ENCODE results near the gene C1orf50.
"Not testable (repeated sequence)": the region's sequence is repeated elsewhere in the genome, so short reads cannot be mapped to it uniquely, and the experiment has no call there.

The C1orf50 gene

GRCh38 chr1:42739753-42740700 is 27.0 kb upstream of the C1orf50 start, which contains the start of gene CLDN19:
TSS of gene CLDN19 (minus strand) at chr1:42740236. CDS start at chr1:42740063, 173 bp downstream.
- no peak for DNase-seq

- DNase-seq = no peak
Observed at GRCh38 chr1:42740851-42741580, 26.0 kb upstream of the C1orf50 start.

GRCh38 chr1:42741706-42742105 is 25.3 kb upstream of the C1orf50 start:
- DNase-seq = no peak

GRCh38 chr1:42742141-42742540 is 24.9 kb upstream of the C1orf50 start:
- no peak for DNase-seq

GRCh38 chr1:42742617-42743316 is 24.3 kb upstream of the C1orf50 start:
- no peak for DNase-seq

- DNase-seq = no peak
Observed at GRCh38 chr1:42743317-42744147, 23.5 kb upstream of the C1orf50 start.

- no peak for DNase-seq
Observed at GRCh38 chr1:42744148-42744413, 23.0 kb upstream of the C1orf50 start.

- DNase-seq = no peak
Observed at GRCh38 chr1:42745851-42746250, 21.2 kb upstream of the C1orf50 start.

GRCh38 chr1:42746436-42747105 is 20.5 kb upstream of the C1orf50 start:
- no peak for DNase-seq

- DNase-seq = no peak
Observed at GRCh38 chr1:42747125-42747524, 19.9 kb upstream of the C1orf50 start.

GRCh38 chr1:42748021-42748420 is 19.0 kb upstream of the C1orf50 start:
- DNase-seq = no peak

- no peak for DNase-seq
Observed at GRCh38 chr1:42748461-42749410, 18.3 kb upstream of the C1orf50 start.

- no peak for DNase-seq
Observed at GRCh38 chr1:42750041-42750440, 17.0 kb upstream of the C1orf50 start.

- not testable (repeated sequence) for DNase-seq
Observed at GRCh38 chr1:42751511-42752070, 15.5 kb upstream of the C1orf50 start.

- DNase-seq = no peak
Observed at GRCh38 chr1:42752284-42752683, 14.8 kb upstream of the C1orf50 start.

- no peak for DNase-seq
Observed at GRCh38 chr1:42753070-42753469, 14.0 kb upstream of the C1orf50 start.

- no peak for DNase-seq
Observed at GRCh38 chr1:42756956-42757891, 9.8 kb upstream of the C1orf50 start.

GRCh38 chr1:42757892-42758275 is 9.2 kb upstream of the C1orf50 start:
- no peak for DNase-seq

- DNase-seq = no peak
Observed at GRCh38 chr1:42758641-42759040, 8.4 kb upstream of the C1orf50 start.

All from right forelimb (tissue), 1 donor.